ENCODE measurements around the gene ABT1. TPM values are rescaled to one million over a fixed set of nuclear protein-coding genes. Genes with fewer than 3 reads are reported as not detected.

ABT1 gene
- total RNA-seq, 2 experiments from 2014 or later = 26.3 to 34.6 TPM

DNA sequence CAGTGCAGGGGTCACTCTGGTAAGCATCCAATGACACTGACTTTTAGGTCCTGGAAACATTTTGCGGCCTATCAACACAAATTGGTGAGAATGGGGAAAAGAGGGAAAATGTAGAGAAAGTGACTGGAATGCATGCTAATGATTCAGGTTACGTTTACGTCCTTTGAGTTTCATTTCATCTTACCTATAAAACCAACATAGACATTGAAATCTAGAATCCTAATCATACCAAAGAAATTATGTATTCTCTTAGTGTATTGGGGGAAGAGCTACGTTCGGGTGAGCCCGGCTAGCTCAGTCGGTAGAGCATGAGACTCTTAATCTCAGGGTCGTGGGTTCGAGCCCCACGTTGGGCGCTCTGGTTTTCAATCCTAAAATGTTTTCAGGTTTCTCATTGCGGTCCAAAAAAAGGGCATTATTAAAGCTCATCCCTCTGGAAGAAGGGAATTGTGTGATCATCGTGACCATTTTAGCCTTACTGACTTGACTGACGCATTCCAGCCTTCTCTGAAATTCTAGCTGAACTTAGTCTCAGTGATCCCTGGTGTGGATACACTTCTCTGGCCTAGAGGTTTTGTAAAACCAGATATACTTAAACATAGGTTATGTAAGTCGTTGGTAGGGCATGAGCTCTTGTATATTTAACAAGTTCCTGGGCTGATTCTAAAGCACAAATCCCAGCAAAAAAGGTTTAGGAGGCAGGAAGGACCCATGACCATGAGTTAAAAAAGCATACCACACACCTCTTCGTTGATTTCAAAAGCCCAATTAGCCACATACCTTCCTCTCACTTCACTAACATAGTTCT lies 40.3 kb upstream of the ABT1 start:
- Histone ChIP-seq H3K27ac (ENCODE audit: low read depth, low read length, poor library complexity, severe bottlenecking) (peak overlapping the region; percentile 91), H3K36me3 (ENCODE audit: insufficient read depth, low read length) (no peaks in the 10 kb centered on the region), H4K20me1 (ENCODE audit: insufficient read depth, low read length) (no peaks in the 10 kb centered on the region), H3K4me2 (ENCODE audit: low read length) (peak overlapping the region; percentile 98), H3K9me2 (ENCODE audit: insufficient read depth, low read length) (no peaks in the 10 kb centered on the region), H3K9me3 (ENCODE audit: low read length) (no peaks in the 10 kb centered on the region), H3K4me1 (ENCODE audit: insufficient read depth, low read length, poor library complexity, severe bottlenecking) (peaks cover 40% of the 10 kb centered on the region), H3K4me3 (ENCODE audit: low read depth, low read length, poor library complexity, severe bottlenecking) (peak overlapping the region; percentile 80), H2AFZ (ENCODE audit: low read length) (peak overlapping the region; percentile 82), H3K79me2 (ENCODE audit: insufficient read depth, low read depth, low read length) (no peaks in the 10 kb centered on the region)
- BruUV-seq (replicated peaks) = no TSS peak
- ChIA-PET CTCF (ENCODE audit: unreplicated experiment) (no interaction called here), POLR2A (interaction anchor here (0.6 to 1.4 kb wide), 6 partner anchors 11 to 1837 kb away, joined by 3 to 4 read pairs (median 4); partner anchors contain the start of gene HMGN4)
- TF ChIP-seq, protein P1, sequence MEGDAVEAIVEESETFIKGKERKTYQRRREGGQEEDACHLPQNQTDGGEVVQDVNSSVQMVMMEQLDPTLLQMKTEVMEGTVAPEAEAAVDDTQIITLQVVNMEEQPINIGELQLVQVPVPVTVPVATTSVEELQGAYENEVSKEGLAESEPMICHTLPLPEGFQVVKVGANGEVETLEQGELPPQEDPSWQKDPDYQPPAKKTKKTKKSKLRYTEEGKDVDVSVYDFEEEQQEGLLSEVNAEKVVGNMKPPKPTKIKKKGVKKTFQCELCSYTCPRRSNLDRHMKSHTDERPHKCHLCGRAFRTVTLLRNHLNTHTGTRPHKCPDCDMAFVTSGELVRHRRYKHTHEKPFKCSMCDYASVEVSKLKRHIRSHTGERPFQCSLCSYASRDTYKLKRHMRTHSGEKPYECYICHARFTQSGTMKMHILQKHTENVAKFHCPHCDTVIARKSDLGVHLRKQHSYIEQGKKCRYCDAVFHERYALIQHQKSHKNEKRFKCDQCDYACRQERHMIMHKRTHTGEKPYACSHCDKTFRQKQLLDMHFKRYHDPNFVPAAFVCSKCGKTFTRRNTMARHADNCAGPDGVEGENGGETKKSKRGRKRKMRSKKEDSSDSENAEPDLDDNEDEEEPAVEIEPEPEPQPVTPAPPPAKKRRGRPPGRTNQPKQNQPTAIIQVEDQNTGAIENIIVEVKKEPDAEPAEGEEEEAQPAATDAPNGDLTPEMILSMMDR (conservative IDR thresholded peaks at IDR 0.05; ENCODE audit: low read length) = no peak
- TF ChIP-seq EZH2phosphoT487 (IDR thresholded peaks at IDR 0.05; ENCODE audit: borderline replicate concordance, low read depth, low read length) = no peak
- intact Hi-C loops (cut with micrococcal nuclease; ENCODE audit: unreplicated experiment) = loop anchor here (10.0 kb wide), 1 partner anchor 918 kb away; the partner anchor contains the start of gene ZNF184
- DNase-seq (ENCODE audit: low spot score) = peak; percentile 72

DNA sequence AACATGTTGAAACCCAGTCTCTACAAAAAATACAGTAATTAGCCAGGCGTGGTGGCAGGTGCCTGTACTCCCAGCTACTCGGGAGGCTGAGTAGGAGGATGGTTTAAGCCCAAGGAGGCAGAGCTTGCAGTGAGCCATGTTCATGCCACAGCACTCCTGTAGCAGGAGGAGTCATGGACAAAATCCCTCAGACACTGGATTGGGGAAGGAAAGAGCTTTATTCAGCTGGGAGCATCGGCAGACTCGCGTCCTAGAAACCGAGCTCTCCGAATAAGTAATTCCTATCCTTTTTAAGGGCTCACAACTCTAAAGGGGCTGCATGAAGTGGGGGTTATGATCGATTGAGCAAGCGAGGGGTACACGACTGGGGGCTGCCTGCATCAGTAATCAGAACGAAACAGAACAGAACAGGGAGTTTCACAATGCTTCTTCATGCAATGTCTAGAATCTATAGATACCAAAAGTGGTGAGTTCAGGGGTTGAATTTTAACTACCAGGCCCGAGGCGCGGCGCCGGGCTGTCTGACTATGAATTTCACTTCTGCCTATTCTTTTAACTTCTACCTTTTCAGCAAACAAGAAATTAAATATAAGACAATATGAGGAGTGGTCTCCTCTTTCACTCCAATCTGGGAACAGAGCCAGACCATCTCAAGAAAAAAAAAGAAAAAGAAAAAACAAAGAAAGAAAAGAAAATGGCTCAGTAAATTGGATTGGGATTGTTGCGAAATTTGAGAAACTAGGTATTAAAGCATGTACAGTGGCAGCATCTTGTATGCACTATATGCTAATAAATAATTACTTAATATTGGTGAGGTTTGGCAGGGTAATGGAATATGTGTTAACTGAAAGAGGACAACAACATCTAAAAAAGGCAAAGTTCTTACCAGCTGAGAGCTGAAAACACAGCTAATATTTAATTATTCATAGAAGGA lies 35.0 kb upstream of the ABT1 start:
- Histone ChIP-seq H4K20me1 (ENCODE audit: insufficient read depth, low read length) (no peaks in the 10 kb centered on the region), H3K4me3 (ENCODE audit: low read depth, low read length, poor library complexity, severe bottlenecking) (no peak overlapping the region), H3K9me2 (ENCODE audit: insufficient read depth, low read length) (no peaks in the 10 kb centered on the region), H3K4me2 (ENCODE audit: low read length) (no peak overlapping the region), H3K36me3 (ENCODE audit: insufficient read depth, low read length) (no peaks in the 10 kb centered on the region), H3K79me2 (ENCODE audit: insufficient read depth, low read depth, low read length) (no peaks in the 10 kb centered on the region), H3K27ac (ENCODE audit: low read depth, low read length, poor library complexity, severe bottlenecking) (no peak overlapping the region), H2AFZ (ENCODE audit: low read length) (no peak overlapping the region), H3K9me3 (ENCODE audit: low read length) (no peaks in the 10 kb centered on the region), H3K4me1 (ENCODE audit: insufficient read depth, low read length, poor library complexity, severe bottlenecking) (peaks cover 3% of the 10 kb centered on the region)
- intact Hi-C loops (cut with micrococcal nuclease; ENCODE audit: unreplicated experiment) = no loop called here
- ChIA-PET POLR2A (interaction anchor here (0.7 kb wide), 1 partner anchor 1319 kb away, joined by 3 read pairs; no protein-coding TSS in a partner anchor), CTCF (ENCODE audit: unreplicated experiment) (no interaction called here)
- TF ChIP-seq, protein P1 (conservative IDR thresholded peaks at IDR 0.05; ENCODE audit: low read length) = no peak
- no peak for TF ChIP-seq EZH2phosphoT487 (IDR thresholded peaks at IDR 0.05; ENCODE audit: borderline replicate concordance, low read depth, low read length)
- no TSS peak for BruUV-seq (replicated peaks)
- no peak for DNase-seq (ENCODE audit: low spot score)
